NT2/D1 (cell line): ENCODE data around the gene SERPINA10.

Source experiments
- SUZ12 ChIP-seq: IDR thresholded peaks from 2 replicates; pipeline ENCODE4 v1.6.1; 2011; ENCODE audit not compliant: insufficient read length, insufficient read depth; ENCODE audit errors: extremely low read depth
- YY1 ChIP-seq: IDR thresholded peaks from 2 replicates; pipeline ENCODE4 v1.6.1; 2011; ENCODE audit not compliant: insufficient read length, insufficient read depth

DNA sequence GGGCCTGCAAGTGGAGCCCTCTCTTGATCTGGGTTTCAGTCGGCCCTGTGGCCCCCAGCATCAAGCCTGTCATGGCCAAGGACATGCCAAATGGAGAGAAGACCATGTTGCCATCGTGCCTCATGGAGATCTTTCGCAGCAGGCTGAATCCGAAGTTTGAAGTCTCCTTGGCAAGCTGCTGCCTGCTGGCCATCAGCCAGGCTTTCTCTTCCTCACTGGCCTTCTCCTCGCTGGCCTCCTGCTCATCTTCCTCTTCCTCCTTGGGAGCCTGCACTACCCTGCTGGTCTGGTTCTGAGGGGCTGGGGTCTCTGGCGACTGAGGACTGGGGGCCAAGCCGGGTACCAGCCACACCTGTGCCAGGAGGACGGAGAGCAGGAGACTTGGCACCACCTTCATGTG lies 2.9 kb downstream of the SERPINA10 start:
- TF ChIP-seq SUZ12 (no peak), YY1 (no peak)
